OCI-LY3 (cell line): ENCODE measurements around the gene CLEC2L.

Source experiments
- H2AFZ ChIP-seq: fragments of 200-600, 300-600 bp; shearing (Covaris generic); 2 replicates; pipeline ENCODE4 v1.6.0; 2014; ENCODE audit warnings: antibody characterized with exemption, low read depth, low read length
- H3K27ac ChIP-seq: fragments of 200-600, 300-600 bp; sonication (generic); 2 replicates; pipeline ENCODE4 v1.5.1; 2014; ENCODE audit warnings: mild to moderate bottlenecking, low read length, moderate library complexity, mixed read lengths
- H3K27me3 ChIP-seq: fragments of 200-600, 300-600 bp; sonication (generic); 2 replicates; pipeline ENCODE4 v1.6.1; 2014; ENCODE audit warnings: low read depth, low read length, mixed read lengths
- H3K36me3 ChIP-seq: fragments of 200-600, 300-600 bp; sonication (generic); replicated peaks from 2 replicates; pipeline ENCODE3; 2014; ENCODE audit warnings: low read depth, low read length, mixed read lengths
- H3K4me1 ChIP-seq: fragments of 300-600, 200-600 bp; sonication (generic); 2 replicates; pipeline ENCODE4 v1.6.1; 2014; ENCODE audit warnings: low read length, mixed read lengths
- H3K4me2 ChIP-seq: fragments of 200-600, 300-600 bp; sonication (generic); 2 replicates; pipeline ENCODE4 v1.6.1; 2014; ENCODE audit warnings: low read length, mixed read lengths
- H3K4me3 ChIP-seq: fragments of 300-600, 200-600 bp; sonication (generic); 2 replicates; pipeline ENCODE4 v1.5.1; 2014; ENCODE audit warnings: antibody characterized with exemption, mild to moderate bottlenecking, low read length, moderate library complexity
- H3K79me2 ChIP-seq: fragments of 300-600, 200-600 bp; shearing (Covaris generic); 2 replicates; pipeline ENCODE4 v1.6.1; 2014; ENCODE audit warnings: mild to moderate bottlenecking, low read length, mixed read lengths
- H3K9ac ChIP-seq: fragments of 300-600, 200-600 bp; shearing (Covaris generic); 2 replicates; pipeline ENCODE4 v1.6.0; 2014; ENCODE audit warnings: mild to moderate bottlenecking, low read length, moderate library complexity
- H3K9me3 ChIP-seq: fragments of 200-600, 300-600 bp; shearing (Covaris generic); 2 replicates; pipeline ENCODE4 v1.6.1; 2014; ENCODE audit warnings: low read length, mixed read lengths; ENCODE audit not compliant: insufficient read depth
- H4K20me1 ChIP-seq: fragments of 200-600, 300-600 bp; sonication (generic); 2 replicates; pipeline ENCODE4 v1.6.1; 2016; ENCODE audit warnings: low read length, mixed read lengths; ENCODE audit not compliant: insufficient read depth
- CTCF ChIP-seq: fragments of 200-600, 300-600 bp; sonication (generic); IDR thresholded peaks from 2 replicates; pipeline ENCODE4 v1.5.1; 2014; ENCODE audit warnings: antibody characterized with exemption, low read length, low read depth
- EZH2phosphoT487 ChIP-seq: fragments of 200-600 bp; shearing (Covaris generic); IDR thresholded peaks from 2 replicates; pipeline ENCODE4 v1.6.1; 2018; ENCODE audit warnings: antibody characterized with exemption, mixed run types, low read depth

CLEC2L gene

GRCh38 chr7:139566736-139567646 lies 43.5 kb downstream of the CLEC2L start:
- no peaks in the 10 kb centered on the region for H3K9me3 ChIP-seq
- H3K9ac ChIP-seq = no peak overlapping the region
- no peaks in the 10 kb centered on the region for H3K79me2 ChIP-seq
- TF ChIP-seq EZH2phosphoT487 = no peak
- TF ChIP-seq CTCF = no peak
- no peak overlapping the region for H3K27ac ChIP-seq
- no peaks in the 10 kb centered on the region for H3K36me3 ChIP-seq
- H4K20me1 ChIP-seq = no peaks in the 10 kb centered on the region
- H3K4me1 ChIP-seq = no peaks in the 10 kb centered on the region
- H3K4me3 ChIP-seq = no peak overlapping the region
- H3K4me2 ChIP-seq = no peak overlapping the region
- no peak overlapping the region for H2AFZ ChIP-seq
- peaks cover 8% of the 10 kb centered on the region; the same call in 1 of the 2 replicates for H3K27me3 ChIP-seq

- H3K27me3 ChIP-seq = peaks cover 8% of the 10 kb centered on the region; the same call in 1 of the 2 replicates
- H3K4me1 ChIP-seq = no peaks in the 10 kb centered on the region
- no peak for TF ChIP-seq EZH2phosphoT487
- no peak for TF ChIP-seq CTCF
- H3K27ac ChIP-seq = no peak overlapping the region
- no peak overlapping the region for H2AFZ ChIP-seq
- no peak overlapping the region for H3K4me3 ChIP-seq
- H3K79me2 ChIP-seq = no peaks in the 10 kb centered on the region
- no peak overlapping the region for H3K9ac ChIP-seq
- no peaks in the 10 kb centered on the region for H3K9me3 ChIP-seq
- H3K36me3 ChIP-seq = no peaks in the 10 kb centered on the region
- no peak overlapping the region for H3K4me2 ChIP-seq
- no peaks in the 10 kb centered on the region for H4K20me1 ChIP-seq
These were observed 44.3 kb downstream of the CLEC2L start for GRCh38 chr7:139567647-139568345.

GRCh38 chr7:139568346-139568675 lies 44.8 kb downstream of the CLEC2L start:
- H3K36me3 ChIP-seq = no peaks in the 10 kb centered on the region
- H3K9me3 ChIP-seq = no peaks in the 10 kb centered on the region

More at GRCh38 chr7:139568346-139568675, 44.8 kb downstream of the CLEC2L start:
- TF ChIP-seq CTCF (no peak), EZH2phosphoT487 (no peak)
- Histone ChIP-seq H3K4me2 (no peak overlapping the region), H3K4me1 (no peaks in the 10 kb centered on the region), H3K27me3 (peaks cover 8% of the 10 kb centered on the region; the same call in 1 of the 2 replicates), H3K9ac (no peak overlapping the region), H2AFZ (no peak overlapping the region), H4K20me1 (no peaks in the 10 kb centered on the region), H3K79me2 (no peaks in the 10 kb centered on the region), H3K4me3 (no peak overlapping the region), H3K27ac (no peak overlapping the region)
